Peyer's patch (tissue), 4 donors: ENCODE measurements around the gene SKIL.

ENCODE experiments used
- CTCF ChIP-seq, 6 experiments: fragments of 450-650 bp in 4 of 6; fragments of 200-600 bp in 2 of 6; sonication (generic) in 1 of 6; IDR thresholded peaks; one replicate each; pipeline ENCODE4 v1.5.1; 2017 to 2019; ENCODE audit warnings: antibody characterized with exemption in 6 of 6, mild to moderate bottlenecking in 3 of 6, moderate library complexity in 1 of 6
- POLR2A ChIP-seq, 2 donors: fragments of 450-650 bp; IDR thresholded peaks; one replicate each; pipeline ENCODE4 v1.5.1; 2017; ENCODE audit warnings: antibody characterized with exemption in 2 of 2, mild to moderate bottlenecking in 2 of 2, moderate library complexity in 2 of 2

- TF ChIP-seq POLR2A (IDR thresholded peaks at IDR 0.05), result no peak
- TF ChIP-seq CTCF (IDR thresholded peaks at IDR 0.05), result no peak
Observed at GRCh38 chr3:170426240-170426797, 68.8 kb downstream of the SKIL start.
